Measurements from ENCODE around the gene AHDC1.

GRCh38 chr1:27589441-27589840, 14.5 kb downstream of the AHDC1 start:
- TF ChIP-seq CTCF (conservative IDR thresholded peaks at IDR 0.05 in 1 of 2, IDR thresholded peaks at IDR 0.05 in 1 of 2; ENCODE audit: low read depth in 1 of 2, low read length in 2 of 2) (no peak), EZH2 (IDR thresholded peaks at IDR 0.05; ENCODE audit: low read length, missing control alignments) (no peak)

All from fibroblast of lung (primary cell).